ENCODE data around the gene KLHL12. TPM values are rescaled to one million over a fixed set of nuclear protein-coding genes. Genes with fewer than 3 reads are reported as not detected.

The KLHL12 gene
- total RNA-seq, 1 donor = 29.6 TPM

DNA sequence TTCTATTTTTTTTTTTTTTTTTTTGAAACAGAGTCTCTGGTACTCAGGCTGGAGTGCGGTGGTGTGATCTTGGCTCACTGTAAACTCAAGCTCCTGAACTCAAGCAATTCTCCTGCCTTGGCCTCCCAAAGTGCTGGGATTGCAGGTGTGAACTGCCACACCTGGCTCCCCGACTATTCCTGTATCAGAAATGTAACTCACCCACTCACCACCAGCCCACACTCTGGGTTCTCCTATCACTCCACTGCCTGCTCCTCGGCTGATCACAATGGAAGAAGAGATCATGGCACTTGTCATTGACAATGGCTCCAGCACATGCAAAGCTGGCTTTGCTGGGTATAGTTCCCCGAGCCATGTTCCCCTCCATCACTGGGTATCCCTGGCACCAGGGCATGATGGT lies 54.0 kb downstream of the KLHL12 start:
- H3K4me3 ChIP-seq (ENCODE audit: low read depth, low read length) = no peak overlapping the region
- TF ChIP-seq CTCF (IDR thresholded peaks at IDR 0.05; ENCODE audit: insufficient read depth, low read length) = no peak
- DNase-seq (ENCODE audit: low read depth) = no peak

DNA sequence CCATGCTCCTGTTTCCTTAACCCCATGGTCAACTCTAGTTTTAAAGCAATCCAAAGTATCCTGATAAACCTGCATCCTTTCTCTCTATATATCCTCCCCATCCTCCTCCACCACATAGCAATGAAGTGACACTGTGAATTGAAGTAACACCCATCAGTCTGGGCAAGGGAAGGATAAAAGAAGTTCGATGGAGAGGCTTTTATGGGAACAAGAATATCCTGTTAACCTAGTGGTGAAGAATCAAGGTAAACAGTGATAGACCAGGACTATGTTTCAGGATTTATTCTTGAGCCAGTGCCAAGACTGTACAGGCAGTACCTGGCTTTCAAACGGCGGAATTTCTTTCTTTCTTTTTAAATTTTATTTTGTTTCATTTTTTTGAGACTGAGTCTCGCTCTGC lies 55.7 kb downstream of the KLHL12 start:
- no peak overlapping the region for H3K4me3 ChIP-seq (ENCODE audit: low read depth, low read length)
- TF ChIP-seq CTCF (IDR thresholded peaks at IDR 0.05; ENCODE audit: insufficient read depth, low read length) = no peak
- no peak for DNase-seq (ENCODE audit: low read depth)

DNA sequence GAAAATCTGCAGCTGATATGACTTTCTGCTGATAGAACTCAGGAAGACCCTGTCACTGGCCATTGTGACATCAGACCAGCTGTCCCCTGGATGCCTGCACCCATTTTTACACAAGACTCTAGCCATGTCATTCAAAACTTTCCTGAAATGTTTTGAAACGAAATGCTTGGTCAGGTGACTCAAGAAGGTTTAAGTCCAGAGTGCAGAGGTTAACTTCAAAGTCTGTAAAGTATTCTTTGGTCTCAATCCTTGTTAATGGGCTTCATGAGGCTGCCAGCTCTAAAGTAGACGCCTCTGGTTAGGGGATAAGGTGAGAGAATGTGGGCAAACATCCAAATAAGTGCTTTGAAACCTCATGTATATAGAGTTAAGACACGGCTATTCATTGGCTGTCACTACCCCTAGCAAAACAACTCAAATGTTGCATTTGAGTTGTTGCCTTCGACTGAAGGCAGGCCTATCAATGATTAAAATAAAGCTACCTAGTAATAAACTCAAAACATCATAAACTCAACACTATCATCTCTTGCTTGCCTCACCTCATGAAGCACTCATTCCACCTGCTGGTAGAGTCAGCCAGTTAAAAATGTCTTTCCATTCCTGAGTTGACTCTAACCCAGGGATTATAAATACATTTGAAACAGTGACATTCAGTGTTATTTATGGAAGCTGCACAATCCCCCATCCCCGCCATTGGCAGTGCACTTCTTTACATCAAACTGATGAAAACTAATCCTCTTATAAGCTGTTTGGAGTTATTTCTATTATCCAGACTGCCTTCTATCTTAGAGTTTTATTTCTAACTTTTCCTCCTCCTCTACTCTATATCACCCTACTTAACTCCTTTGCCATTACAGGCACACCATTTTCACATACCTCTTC lies 64.1 kb downstream of the KLHL12 start:
- DNase-seq (ENCODE audit: low read depth) = no peak
- H3K4me3 ChIP-seq (ENCODE audit: low read depth, low read length) = no peak overlapping the region
- no peak for TF ChIP-seq CTCF (IDR thresholded peaks at IDR 0.05; ENCODE audit: insufficient read depth, low read length)

- DNase-seq (ENCODE audit: low read depth) = peak; percentile 68
- no peak for TF ChIP-seq CTCF (IDR thresholded peaks at IDR 0.05; ENCODE audit: insufficient read depth, low read length)
- peak overlapping the region; percentile 72 for H3K4me3 ChIP-seq (ENCODE audit: low read depth, low read length)
Measured at GRCh38 chr1:202861420-202862132, 65.5 kb downstream of the KLHL12 start.

- no peak for TF ChIP-seq CTCF (IDR thresholded peaks at IDR 0.05; ENCODE audit: insufficient read depth, low read length)
- DNase-seq (ENCODE audit: low read depth) = peak; percentile 11
- peak overlapping the region; percentile 72 for H3K4me3 ChIP-seq (ENCODE audit: low read depth, low read length)
Measured at GRCh38 chr1:202860744-202861419, 66.2 kb downstream of the KLHL12 start.

DNA sequence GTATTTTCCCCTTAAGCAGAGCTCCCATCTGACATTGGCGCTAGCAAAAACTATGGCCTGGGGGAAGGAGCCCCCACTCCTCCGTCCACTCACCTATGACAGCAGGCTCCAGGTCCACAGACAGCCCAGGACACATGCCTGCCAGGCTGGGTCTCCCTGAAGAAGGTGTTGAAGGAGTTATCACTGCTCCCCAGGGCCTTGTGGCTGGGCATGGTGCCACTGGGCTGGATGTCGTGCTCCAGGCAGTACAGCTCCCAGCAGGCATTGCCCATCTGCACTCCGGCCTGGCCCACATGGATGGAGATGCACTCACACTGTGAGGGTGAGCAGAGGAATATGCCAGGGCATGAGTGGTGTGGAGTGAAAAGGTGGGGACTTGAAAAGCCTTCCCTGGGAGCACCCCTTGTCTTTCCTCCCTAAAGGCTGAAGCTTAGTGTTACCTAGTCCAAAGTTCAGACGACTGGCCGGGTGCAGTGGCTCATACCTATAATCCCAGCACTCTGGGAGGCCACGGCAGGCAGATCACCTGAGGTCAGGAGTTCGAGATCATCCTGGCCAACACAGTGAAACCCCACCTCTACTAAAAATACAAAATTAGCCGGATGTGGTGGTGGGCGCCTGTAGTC lies 68.1 kb downstream of the KLHL12 start:
- peak; percentile 28 for DNase-seq (ENCODE audit: low read depth)
- no peak for TF ChIP-seq CTCF (IDR thresholded peaks at IDR 0.05; ENCODE audit: insufficient read depth, low read length)
- no peak overlapping the region for H3K4me3 ChIP-seq (ENCODE audit: low read depth, low read length)
